Measurements from ENCODE around the gene METTL27.

GRCh38 chr7:73891178-73891885 is 49.0 kb upstream of the METTL27 start:
- TF ChIP-seq JUND (IDR thresholded peaks at IDR 0.05) (no peak), MAX (IDR thresholded peaks at IDR 0.05) (no peak), REST (IDR thresholded peaks at IDR 0.05) (no peak)

Measured in liver (tissue), 2 donors.